ENCODE measurements around the gene PCSK6.

- TF ChIP-seq CTCF (IDR thresholded peaks at IDR 0.05), result no peak
- TF ChIP-seq POLR2A (IDR thresholded peaks at IDR 0.05), result no peak
These were observed 11.5 kb upstream of the PCSK6 start for GRCh38 chr15:101500865-101501551.
